Measurements from ENCODE around the gene WASF1. TPM values are rescaled to one million over a fixed set of nuclear protein-coding genes. Genes with fewer than 3 reads are reported as not detected.
"Not testable (repeated sequence)": the region's sequence is repeated elsewhere in the genome, so short reads cannot be mapped to it uniquely, and the experiment has no call there.

Gene WASF1
- polyA plus RNA-seq, 1 experiment, result 19.5 TPM

DNA sequence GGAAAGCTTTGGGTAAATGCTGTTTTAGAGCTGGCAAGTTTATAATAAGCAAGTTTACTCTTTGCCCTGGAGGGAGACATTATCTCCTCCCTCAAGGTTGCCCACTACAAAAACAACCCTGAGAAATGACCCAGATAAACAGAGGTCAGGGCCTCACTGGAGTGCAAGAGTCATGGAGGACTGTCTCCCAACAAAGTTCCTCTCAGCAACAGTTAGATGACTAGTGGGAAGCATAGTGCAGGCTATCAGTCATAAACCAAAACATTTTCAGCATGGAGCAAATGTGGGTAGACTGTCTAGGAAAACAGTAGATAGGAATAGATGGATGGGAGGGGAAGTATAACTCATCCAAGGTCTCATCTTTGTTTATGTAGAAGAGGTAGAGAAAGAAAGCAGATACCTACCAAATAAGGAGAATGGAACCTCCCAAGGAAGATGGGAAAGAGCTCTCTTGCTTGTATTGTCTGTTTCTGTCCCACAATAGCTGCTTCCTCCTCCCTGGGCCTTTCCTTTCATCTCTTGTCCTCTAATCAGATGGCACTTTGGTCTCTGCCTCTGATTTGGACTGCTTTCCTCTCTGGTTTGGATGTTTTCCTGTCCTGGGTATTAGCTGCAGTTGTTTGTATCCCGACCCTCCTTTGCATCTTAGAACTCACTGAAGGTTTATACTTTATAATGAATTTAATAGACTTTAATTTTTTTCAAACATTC is 95.4 kb downstream of the WASF1 start:
- DNase-seq (ENCODE audit: low read depth), result no peak
- H3K27me3 ChIP-seq (ENCODE audit: control insufficient read depth, insufficient read depth, low read length), result no peaks in the 10 kb centered on the region
- TF ChIP-seq, protein P1, sequence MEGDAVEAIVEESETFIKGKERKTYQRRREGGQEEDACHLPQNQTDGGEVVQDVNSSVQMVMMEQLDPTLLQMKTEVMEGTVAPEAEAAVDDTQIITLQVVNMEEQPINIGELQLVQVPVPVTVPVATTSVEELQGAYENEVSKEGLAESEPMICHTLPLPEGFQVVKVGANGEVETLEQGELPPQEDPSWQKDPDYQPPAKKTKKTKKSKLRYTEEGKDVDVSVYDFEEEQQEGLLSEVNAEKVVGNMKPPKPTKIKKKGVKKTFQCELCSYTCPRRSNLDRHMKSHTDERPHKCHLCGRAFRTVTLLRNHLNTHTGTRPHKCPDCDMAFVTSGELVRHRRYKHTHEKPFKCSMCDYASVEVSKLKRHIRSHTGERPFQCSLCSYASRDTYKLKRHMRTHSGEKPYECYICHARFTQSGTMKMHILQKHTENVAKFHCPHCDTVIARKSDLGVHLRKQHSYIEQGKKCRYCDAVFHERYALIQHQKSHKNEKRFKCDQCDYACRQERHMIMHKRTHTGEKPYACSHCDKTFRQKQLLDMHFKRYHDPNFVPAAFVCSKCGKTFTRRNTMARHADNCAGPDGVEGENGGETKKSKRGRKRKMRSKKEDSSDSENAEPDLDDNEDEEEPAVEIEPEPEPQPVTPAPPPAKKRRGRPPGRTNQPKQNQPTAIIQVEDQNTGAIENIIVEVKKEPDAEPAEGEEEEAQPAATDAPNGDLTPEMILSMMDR (IDR thresholded peaks at IDR 0.05; ENCODE audit: insufficient read depth, low read depth, low read length), result no peak
- ChIA-PET POLR2A (no interaction called here), CTCF (interaction anchor here (1.7 kb wide), 1 partner anchor 30 kb away, joined by 3 read pairs; no protein-coding TSS in a partner anchor)
- no peaks in the 10 kb centered on the region for H3K36me3 ChIP-seq (ENCODE audit: control insufficient read depth, insufficient read depth, low read length)
- no peak overlapping the region for H3K4me3 ChIP-seq (ENCODE audit: low read depth, low read length)

DNA sequence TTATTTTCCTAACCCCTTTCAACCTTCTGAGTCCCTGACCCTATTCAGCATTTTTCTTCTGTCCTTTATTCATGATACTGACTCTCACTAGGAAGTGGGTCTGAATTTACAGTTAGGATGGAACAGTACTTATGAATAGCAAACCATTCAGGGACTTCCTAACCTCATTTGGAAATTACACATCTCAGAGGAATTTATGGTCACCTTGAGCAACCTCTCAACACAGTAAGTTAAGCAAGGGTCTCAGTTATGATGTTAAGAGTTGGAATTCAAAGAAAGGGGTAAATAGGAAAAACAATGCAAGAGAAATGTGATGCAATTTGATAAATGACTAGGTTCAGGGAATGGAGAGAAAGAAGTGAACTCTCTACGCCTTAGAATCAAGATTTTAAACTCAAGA is 104.1 kb downstream of the WASF1 start:
- TF ChIP-seq, protein P1 (IDR thresholded peaks at IDR 0.05; ENCODE audit: insufficient read depth, low read depth, low read length), result no peak
- POLR2A ChIA-PET, result no interaction called here
- Histone ChIP-seq H3K4me3 (ENCODE audit: low read depth, low read length) (no peak overlapping the region), H3K36me3 (ENCODE audit: control insufficient read depth, insufficient read depth, low read length) (no peaks in the 10 kb centered on the region), H3K27me3 (ENCODE audit: control insufficient read depth, insufficient read depth, low read length) (peaks cover 1% of the 10 kb centered on the region; the same call in 1 of the 2 replicates)
- CTCF ChIA-PET, result interaction anchor here (0.9 kb wide), 1 partner anchor 20 kb away, joined by 4 read pairs; no protein-coding TSS in a partner anchor
- DNase-seq (ENCODE audit: low read depth), result no peak

DNA sequence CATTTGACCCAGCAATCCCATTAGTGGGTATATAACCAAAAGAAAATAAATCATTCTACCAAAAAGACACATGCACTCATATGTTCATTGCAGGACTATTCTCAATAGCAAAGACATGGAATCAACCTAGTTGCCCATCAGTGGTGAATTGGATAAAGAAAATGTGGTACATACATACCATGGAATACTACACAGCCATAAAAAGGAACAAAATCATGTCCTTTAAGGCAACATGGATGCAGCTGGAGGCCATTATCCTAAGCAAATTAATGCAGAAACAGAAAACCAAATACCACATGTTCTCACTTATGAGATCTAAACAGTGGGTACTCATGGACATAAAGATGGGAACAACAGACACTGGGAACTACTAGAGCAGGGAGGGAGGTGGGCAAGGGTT is 106.0 kb downstream of the WASF1 start:
- DNase-seq (ENCODE audit: low read depth); CTCF ChIA-PET; H3K36me3 ChIP-seq (ENCODE audit: control insufficient read depth, insufficient read depth, low read length); H3K27me3 ChIP-seq (ENCODE audit: control insufficient read depth, insufficient read depth, low read length); POLR2A ChIA-PET; H3K4me3 ChIP-seq (ENCODE audit: low read depth, low read length): not testable (repeated sequence)

DNA sequence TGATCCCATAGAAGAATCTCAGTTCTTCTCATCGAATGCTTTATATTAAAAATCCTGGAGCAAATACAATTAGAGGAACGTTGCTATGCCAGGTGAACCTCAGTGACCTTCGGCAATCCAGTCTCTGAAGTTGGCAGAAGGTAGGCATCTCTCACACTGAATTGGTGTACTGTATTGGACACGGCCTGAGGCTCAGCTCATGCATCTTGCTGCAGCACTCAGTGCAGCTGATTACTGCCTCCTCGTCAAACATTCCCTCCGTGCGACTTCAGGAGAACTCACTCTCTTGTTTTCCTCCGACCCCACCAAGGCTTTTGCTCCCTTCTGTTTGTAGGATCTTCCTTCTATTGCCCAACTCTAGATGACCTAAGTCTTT is 110.9 kb downstream of the WASF1 start:
- no peak overlapping the region for H3K4me3 ChIP-seq (ENCODE audit: low read depth, low read length)
- POLR2A ChIA-PET, result no interaction called here
- TF ChIP-seq, protein P1 (IDR thresholded peaks at IDR 0.05; ENCODE audit: insufficient read depth, low read depth, low read length), result no peak
- DNase-seq (ENCODE audit: low read depth), result no peak
- H3K27me3 ChIP-seq (ENCODE audit: control insufficient read depth, insufficient read depth, low read length), result peaks cover 6% of the 10 kb centered on the region; the same call in 1 of the 2 replicates
- CTCF ChIA-PET, result no interaction called here
- no peaks in the 10 kb centered on the region for H3K36me3 ChIP-seq (ENCODE audit: control insufficient read depth, insufficient read depth, low read length)

DNA sequence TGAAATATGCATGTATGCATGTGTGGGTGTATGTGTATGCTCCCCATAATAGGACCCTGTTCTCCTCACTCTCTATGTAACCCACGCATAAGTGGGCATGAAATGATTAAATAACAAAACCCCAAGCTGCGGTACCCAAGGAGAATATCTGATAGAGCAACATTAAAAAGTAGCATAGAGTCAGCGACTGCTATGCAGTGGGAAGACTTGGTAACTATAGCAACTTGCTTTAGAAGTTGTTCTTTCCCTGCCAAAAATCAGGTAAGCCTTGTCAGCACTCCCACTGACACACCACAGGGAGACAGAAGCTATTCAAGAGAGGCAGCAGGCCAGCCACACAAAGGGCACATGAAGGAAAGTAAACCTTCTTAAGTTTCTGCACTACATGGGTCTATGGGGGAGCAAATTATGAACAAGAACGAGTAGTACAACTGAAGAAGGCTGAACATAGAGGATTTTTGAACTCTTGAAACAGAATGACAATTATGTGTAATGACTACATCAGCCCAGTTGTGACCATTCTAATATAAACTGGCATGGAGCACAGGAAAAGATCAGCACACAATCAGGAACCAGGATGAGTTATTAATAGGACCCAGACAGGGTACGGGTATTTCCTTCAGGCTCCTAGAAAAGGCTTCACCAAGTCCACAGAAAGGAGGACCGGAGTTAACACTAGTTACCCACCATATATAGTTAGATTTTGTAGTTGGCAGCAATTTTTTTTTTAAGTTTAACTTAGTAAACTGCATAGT is 111.5 kb downstream of the WASF1 start:
- no peak for DNase-seq (ENCODE audit: low read depth)
- peaks cover 7% of the 10 kb centered on the region; the same call in 1 of the 2 replicates for H3K27me3 ChIP-seq (ENCODE audit: control insufficient read depth, insufficient read depth, low read length)
- ChIA-PET CTCF (interaction anchor here (1.4 kb wide), 1 partner anchor 15 kb away, joined by 5 read pairs; no protein-coding TSS in a partner anchor), POLR2A (no interaction called here)
- no peak overlapping the region for H3K4me3 ChIP-seq (ENCODE audit: low read depth, low read length)
- no peaks in the 10 kb centered on the region for H3K36me3 ChIP-seq (ENCODE audit: control insufficient read depth, insufficient read depth, low read length)
- TF ChIP-seq, protein P1 (IDR thresholded peaks at IDR 0.05; ENCODE audit: insufficient read depth, low read depth, low read length), result no peak
